GM12873 (cell line): ENCODE results near the gene TMSB15A.

Source experiments
- TF ChIP-seq, protein P1 (sequence below): IDR thresholded peaks from 2 replicates; pipeline ENCODE4 v1.5.1; 2012; ENCODE audit warnings: low read depth, mild to moderate bottlenecking, moderate library complexity, low read length, control low read depth; ENCODE audit not compliant: insufficient read depth; ENCODE audit errors: missing control alignments

Gene TMSB15A

DNA sequence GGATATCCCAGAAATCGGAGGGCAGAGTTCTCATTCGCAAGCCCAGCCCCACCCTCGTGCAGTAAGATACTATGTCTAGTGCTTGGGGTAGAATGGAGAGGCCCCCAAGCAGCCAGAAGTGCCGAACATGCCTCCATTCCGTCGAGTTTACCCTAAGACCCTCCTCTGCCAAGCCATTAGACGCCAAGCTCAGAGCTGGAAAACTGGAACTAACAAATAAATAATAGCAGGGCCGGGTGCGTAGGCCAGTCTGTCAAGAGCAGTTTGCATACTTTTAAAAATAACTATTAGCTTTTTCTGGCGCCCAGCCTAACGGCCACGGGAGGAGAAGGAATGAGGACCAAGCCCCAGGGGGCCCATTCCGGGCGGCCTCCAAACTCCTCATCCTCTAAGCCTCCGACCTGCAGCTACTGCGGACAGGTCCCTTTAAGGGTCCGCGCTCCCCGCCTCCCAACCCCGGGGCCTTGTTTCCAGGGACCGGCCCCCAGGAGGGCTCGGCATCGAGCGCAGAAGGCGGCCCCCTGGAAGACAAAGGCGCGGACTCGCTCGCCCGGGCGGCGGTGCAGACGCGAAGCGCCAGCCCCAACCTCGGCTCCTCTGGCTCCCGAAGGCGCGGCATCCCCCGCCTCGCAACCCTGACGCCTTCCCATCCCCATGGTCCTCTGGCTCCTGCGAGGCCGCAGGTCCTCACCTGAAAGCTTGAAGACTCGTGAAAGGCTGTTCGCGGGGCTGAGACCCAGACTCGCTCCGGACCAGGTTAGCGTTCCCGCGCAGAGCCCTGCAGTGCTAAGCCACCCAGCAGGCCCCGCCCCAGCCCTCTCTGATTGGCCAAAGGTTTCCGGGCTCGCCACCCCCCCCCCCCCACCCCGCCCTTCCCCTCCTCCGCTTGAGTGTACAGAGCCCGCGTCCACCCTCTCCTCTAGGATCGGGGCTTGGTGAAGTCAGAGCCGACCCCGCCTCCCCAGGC is at the start of gene TMSB15A:
TSS of gene TMSB15A (minus strand) at position 765 of the 967 bp plus-strand sequence.
- TF ChIP-seq, protein P1, sequence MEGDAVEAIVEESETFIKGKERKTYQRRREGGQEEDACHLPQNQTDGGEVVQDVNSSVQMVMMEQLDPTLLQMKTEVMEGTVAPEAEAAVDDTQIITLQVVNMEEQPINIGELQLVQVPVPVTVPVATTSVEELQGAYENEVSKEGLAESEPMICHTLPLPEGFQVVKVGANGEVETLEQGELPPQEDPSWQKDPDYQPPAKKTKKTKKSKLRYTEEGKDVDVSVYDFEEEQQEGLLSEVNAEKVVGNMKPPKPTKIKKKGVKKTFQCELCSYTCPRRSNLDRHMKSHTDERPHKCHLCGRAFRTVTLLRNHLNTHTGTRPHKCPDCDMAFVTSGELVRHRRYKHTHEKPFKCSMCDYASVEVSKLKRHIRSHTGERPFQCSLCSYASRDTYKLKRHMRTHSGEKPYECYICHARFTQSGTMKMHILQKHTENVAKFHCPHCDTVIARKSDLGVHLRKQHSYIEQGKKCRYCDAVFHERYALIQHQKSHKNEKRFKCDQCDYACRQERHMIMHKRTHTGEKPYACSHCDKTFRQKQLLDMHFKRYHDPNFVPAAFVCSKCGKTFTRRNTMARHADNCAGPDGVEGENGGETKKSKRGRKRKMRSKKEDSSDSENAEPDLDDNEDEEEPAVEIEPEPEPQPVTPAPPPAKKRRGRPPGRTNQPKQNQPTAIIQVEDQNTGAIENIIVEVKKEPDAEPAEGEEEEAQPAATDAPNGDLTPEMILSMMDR = no peak

DNA sequence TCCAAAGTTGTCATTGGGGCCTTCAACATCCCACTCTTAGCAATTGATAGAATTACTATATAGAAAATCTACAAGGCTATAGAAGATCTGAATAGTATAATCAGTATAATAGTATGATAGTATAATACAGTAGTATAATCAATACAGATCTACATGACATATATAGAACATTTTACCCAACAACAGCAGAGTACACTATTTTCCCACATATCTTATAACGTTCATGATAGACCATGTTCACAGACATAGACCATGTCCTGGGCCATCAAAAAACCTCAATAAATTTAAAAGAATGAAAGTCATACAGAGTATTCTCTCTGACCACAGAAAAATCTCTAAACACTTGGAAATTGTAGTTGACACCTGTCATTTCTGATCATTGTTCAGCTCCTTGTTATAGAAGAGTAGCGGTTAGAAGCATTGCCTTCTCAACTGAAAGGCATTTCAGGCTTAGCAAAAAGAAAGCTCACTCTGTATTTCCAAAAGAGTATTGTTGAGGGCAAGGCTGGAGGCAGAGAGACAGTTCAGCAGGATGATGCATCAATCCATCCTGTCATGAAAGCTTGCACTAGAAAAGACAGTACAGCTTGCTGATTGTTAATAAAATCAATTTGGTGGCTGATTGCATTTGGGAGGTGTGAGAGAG is 44.0 kb upstream of the TMSB15A start:
- TF ChIP-seq, protein P1 = no peak

DNA sequence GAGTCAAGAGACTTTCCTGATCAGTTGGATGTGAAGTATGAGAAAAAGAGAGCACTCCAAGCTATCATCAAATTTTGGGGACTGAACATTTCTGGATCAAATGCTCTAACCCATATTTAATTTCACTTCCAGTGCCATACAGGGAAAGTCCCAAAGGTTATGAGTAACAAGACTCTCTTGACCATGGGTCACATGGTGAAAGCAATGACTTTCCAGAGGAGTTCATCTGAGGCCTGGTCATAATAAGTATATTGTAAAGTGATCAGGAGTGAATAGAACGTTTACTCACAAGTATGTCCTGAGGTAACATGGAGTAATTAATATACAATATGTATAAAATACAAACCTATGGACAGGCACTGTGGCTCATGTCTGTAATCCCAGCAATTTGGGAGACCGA is 42.1 kb upstream of the TMSB15A start:
- TF ChIP-seq, protein P1 = no peak

DNA sequence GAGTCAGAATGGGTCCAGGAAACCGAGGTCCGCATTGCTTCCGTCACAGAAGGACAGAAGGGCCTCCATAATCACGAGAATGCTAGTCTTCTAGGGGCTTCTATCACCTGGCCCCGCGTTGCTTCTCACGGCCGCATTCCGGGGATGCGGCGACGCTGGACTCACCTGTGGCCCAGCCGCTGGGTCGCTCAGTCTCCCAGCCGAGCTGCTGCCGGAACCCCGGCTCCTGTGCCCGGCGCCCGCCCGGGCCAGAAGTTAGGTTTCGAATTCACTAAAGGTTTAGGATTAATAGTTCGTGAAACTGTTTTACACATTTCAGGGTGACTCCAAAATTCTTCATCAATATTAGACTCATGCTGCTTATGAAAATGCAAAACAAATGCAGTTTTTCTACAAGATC is 31.7 kb upstream of the TMSB15A start:
- TF ChIP-seq, protein P1 = no peak

DNA sequence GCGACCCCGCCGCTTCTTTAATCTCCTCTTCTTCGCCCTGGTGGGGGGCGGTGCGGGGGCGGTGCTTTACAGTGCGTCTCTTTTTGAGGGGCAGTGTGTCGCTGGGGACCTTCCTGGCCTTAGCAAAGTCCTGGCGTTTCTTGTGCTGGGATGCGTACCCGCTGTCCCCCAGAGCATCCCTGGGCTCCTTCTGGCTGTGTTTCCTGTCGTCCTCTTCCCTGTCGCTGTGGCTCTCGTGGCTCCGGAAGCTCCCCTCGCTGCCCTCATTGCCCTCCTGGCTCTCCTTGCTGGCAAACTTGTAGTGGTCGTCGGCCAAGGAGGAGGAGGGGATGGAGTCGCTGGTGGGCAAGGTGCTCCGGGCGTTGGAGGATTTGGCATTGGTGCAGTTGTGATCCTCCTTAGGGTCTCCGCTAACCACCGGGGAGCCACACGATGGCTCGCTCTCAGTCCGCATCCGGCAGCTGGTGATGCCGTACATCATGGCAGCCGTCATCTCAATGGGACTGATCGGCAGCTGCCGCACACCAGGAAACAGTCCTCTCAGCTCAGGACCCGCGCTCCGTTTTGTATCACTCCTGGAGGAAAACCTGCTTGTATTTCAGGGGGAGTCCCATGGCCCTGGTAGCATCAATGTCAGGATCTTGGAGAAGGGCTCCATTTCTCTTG is 30.4 kb upstream of the TMSB15A start:
- TF ChIP-seq, protein P1 = no peak

DNA sequence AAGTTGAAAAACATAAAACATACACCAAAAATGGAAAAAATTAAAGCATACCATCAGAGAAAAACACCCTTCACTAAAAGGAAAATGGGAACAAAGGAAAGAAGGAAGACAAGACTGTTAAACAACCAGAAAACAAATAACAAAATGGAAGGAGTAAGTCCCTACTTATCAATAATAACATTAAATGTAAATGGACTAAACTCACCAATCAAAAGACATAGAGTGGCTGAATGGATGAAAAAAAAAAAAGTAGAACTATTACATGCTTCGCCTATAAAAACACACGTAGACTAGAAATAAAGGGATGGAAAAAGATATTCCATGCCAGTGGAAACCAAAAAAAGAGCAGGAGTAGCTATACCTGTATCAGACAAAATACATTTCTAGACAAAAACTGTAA is 19.4 kb upstream of the TMSB15A start:
- TF ChIP-seq, protein P1 = no peak

DNA sequence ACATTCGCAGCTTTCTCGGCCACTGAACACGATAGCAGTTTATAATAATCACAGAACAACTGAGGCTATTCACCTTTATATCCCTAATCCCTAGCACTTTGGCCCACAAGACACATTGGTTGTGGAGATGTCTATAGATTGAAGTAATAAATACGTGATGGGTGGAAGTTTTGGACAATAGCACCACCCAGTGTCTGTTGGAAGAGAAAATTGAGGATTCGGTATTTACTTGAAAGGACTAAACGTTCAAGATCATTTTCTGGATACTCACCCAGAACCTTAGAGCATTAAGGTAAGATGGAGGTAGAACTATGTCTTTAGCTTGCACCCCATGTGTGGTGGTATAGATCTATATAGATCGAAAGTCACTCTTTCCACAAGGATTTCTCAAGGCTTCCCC is 787 bp upstream of the TMSB15A start:
- TF ChIP-seq, protein P1 = no peak
